Measurements from ENCODE around the gene ADH5.
"Not testable (repeated sequence)": the region's sequence is repeated elsewhere in the genome, so short reads cannot be mapped to it uniquely, and the experiment has no call there.

The ADH5 gene

GRCh38 chr4:99082192-99082591, 6.4 kb downstream of the ADH5 start:
- DNase-seq = no peak

- DNase-seq = not testable (repeated sequence)
Observed at GRCh38 chr4:99080869-99081268, 7.7 kb downstream of the ADH5 start.

- DNase-seq = no peak
Observed at GRCh38 chr4:99079625-99080295, 8.8 kb downstream of the ADH5 start.

GRCh38 chr4:99078931-99079624, 9.5 kb downstream of the ADH5 start:
- DNase-seq = no peak

- no peak for DNase-seq
Observed at GRCh38 chr4:99078336-99078735, 10.3 kb downstream of the ADH5 start.

- no peak for DNase-seq
Observed at GRCh38 chr4:99077177-99077576, 11.4 kb downstream of the ADH5 start.

- no peak for DNase-seq
Observed at GRCh38 chr4:99076292-99076976, 12.2 kb downstream of the ADH5 start.

GRCh38 chr4:99074816-99075215, 13.8 kb downstream of the ADH5 start:
- DNase-seq = no peak

- DNase-seq = no peak
Observed at GRCh38 chr4:99071159-99071558, 17.4 kb downstream of the ADH5 start.

GRCh38 chr4:99067617-99068016, 21.0 kb downstream of the ADH5 start:
- DNase-seq = no peak

GRCh38 chr4:99065521-99065920, 23.1 kb downstream of the ADH5 start:
- DNase-seq = not testable (repeated sequence)

GRCh38 chr4:99062120-99062519, 26.5 kb downstream of the ADH5 start:
- peak; percentile 26 for DNase-seq

GRCh38 chr4:99061048-99061700, 27.4 kb downstream of the ADH5 start:
- DNase-seq = no peak

- DNase-seq = no peak
Observed at GRCh38 chr4:99059550-99059949, 29.0 kb downstream of the ADH5 start.

- DNase-seq = no peak
Observed at GRCh38 chr4:99058228-99058627, 30.4 kb downstream of the ADH5 start.

- DNase-seq = no peak
Observed at GRCh38 chr4:99054428-99054994, 34.1 kb downstream of the ADH5 start.

GRCh38 chr4:99052902-99053301, 35.7 kb downstream of the ADH5 start:
- DNase-seq = no peak

GRCh38 chr4:99047710-99048109, 40.9 kb downstream of the ADH5 start:
- no peak for DNase-seq

- DNase-seq = no peak
Observed at GRCh38 chr4:99043346-99043745, 45.2 kb downstream of the ADH5 start.

- no peak for DNase-seq
Observed at GRCh38 chr4:99038213-99038612, 50.4 kb downstream of the ADH5 start.

- DNase-seq = no peak
Observed at GRCh38 chr4:99033956-99034355, 54.6 kb downstream of the ADH5 start.

- DNase-seq = no peak
Observed at GRCh38 chr4:99029852-99030251, 58.7 kb downstream of the ADH5 start.

GRCh38 chr4:99029018-99029735, 59.4 kb downstream of the ADH5 start:
- no peak for DNase-seq
